ENCODE results near the gene ESYT3. TPM values are rescaled to one million over a fixed set of nuclear protein-coding genes. Genes with fewer than 3 reads are reported as not detected.

The ESYT3 gene, protein sequence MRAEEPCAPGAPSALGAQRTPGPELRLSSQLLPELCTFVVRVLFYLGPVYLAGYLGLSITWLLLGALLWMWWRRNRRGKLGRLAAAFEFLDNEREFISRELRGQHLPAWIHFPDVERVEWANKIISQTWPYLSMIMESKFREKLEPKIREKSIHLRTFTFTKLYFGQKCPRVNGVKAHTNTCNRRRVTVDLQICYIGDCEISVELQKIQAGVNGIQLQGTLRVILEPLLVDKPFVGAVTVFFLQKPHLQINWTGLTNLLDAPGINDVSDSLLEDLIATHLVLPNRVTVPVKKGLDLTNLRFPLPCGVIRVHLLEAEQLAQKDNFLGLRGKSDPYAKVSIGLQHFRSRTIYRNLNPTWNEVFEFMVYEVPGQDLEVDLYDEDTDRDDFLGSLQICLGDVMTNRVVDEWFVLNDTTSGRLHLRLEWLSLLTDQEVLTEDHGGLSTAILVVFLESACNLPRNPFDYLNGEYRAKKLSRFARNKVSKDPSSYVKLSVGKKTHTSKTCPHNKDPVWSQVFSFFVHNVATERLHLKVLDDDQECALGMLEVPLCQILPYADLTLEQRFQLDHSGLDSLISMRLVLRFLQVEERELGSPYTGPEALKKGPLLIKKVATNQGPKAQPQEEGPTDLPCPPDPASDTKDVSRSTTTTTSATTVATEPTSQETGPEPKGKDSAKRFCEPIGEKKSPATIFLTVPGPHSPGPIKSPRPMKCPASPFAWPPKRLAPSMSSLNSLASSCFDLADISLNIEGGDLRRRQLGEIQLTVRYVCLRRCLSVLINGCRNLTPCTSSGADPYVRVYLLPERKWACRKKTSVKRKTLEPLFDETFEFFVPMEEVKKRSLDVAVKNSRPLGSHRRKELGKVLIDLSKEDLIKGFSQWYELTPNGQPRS
- not detected in 2 replicates for total RNA-seq (2011; cell fraction: chromatin; rRNA removed; ENCODE audit: low replicate concordance)
- not detected in 2 replicates for total RNA-seq (2011; cell fraction: nucleolus; rRNA removed)
- total RNA-seq (2011; cell fraction: nucleoplasm; rRNA removed) = not detected in 2 replicates
- not detected in 2 replicates for total RNA-seq (2014; rRNA removed)
- not detected in 2 replicates for total RNA-seq (2014; rRNA removed; fragmentation: Illumina TruSeq; extraction: Trizol)
- total RNA-seq (2015; rRNA removed; fragmentation: Illumina TruSeq; extraction: Trizol) = not detected in 2 replicates
- total RNA-seq (2021) = not detected in 2 replicates
- polyA plus RNA-seq (2011; rRNA removed) = not detected in 2 replicates
- not detected in 2 replicates for polyA plus RNA-seq (2011; cell fraction: cytosol; rRNA removed)
- polyA plus RNA-seq (2011; cell fraction: nucleus; rRNA removed) = 0.03 TPM in 1 of 2 replicates, not detected in the other
- 0.01 TPM in 1 of 2 replicates, not detected in the other for polyA plus RNA-seq (2012)
- polyA plus RNA-seq (2014; fragmentation: Illumina TruSeq; extraction: Trizol) = not detected in 2 replicates
- not detected for polyA plus RNA-seq (2014; fragmentation: Nextera tagmentation; extraction: Ambion mirVana)
- not detected in 2 replicates for polyA plus RNA-seq (2014; rRNA removed)
- polyA minus RNA-seq (2011; rRNA and poly(A)+ RNA removed) = not detected in 2 replicates
- not detected in 2 replicates for polyA minus RNA-seq (2011; cell fraction: cytosol; rRNA and poly(A)+ RNA removed)
- polyA minus RNA-seq (2011; cell fraction: nucleus; rRNA and poly(A)+ RNA removed) = not detected in 2 replicates
- percentile 5 among the genes with signal in this experiment for Bru-seq, nascent RNA
- not detected for BruChase-seq, experiment 1, labeled RNA remaining after a 2-hour chase
- percentile 8 among the genes with signal in this experiment for BruChase-seq, experiment 2, labeled RNA remaining after a 6-hour chase
- long read RNA-seq, experiment 1 = 0 reads
- long read RNA-seq, experiment 2 = 0 reads
- long read RNA-seq, experiment 3 = 0 reads

DNA sequence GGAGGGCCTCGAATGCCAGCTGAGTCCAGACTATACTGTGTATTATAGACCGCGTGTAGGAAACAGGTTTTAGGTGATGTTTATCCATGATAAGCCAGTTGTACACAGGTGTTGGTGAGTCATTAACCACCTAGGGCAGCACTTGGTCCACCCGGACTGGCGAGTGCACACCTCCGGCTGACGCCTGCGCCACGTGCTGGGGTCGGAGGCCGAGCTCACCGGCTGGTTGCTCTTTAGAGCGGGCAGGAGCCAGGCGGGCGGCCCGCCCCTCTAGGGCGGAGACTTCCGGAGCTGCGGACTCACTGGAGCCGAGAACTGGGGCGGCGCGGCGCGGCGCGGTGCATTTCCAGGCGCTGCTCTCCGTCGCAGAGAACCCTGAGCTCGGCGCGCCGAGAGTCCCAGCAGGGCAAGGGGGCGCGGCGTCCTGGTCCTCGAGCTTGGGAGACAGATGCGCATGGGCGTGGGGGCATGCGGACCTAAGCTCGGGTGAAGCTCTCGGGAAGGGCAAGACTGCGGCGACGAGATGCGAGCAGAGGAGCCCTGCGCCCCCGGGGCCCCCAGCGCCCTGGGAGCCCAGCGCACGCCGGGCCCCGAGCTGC is at the start of gene ESYT3:
Gene ESYT3 (plus strand): TSS at position 341 of the 599 bp plus-strand sequence. CDS start 183 bp downstream, at position 524.
- DNase-seq (ENCODE audit: extremely low read depth in 1 of 4, low spot score in 3 of 4) = no peak

More for the DNA sequence above, at the start of gene ESYT3:
- peaks cover 0 to 52% of the 10 kb centered on the region in 2 experiments; a peak in 2 of 5 replicates for H3K27me3 ChIP-seq (ENCODE audit: control insufficient read depth in 2 of 2, insufficient read depth in 2 of 2, low read length in 2 of 2)
- H3K9me3 ChIP-seq (replicated peaks; ENCODE audit: control insufficient read depth, insufficient read depth, low read depth, low read length) = no peaks in the 10 kb centered on the region
- H2AFZ ChIP-seq (ENCODE audit: low read depth, low read length) = no peak within 1 kb of the TSS
- FAIRE-seq (no peak), ATAC-seq (no peak)
- H4K20me1 ChIP-seq (replicated peaks; ENCODE audit: control insufficient read depth, insufficient read depth, low read length) = no peaks in the 10 kb centered on the region
- no peaks in the 10 kb centered on the region; a peak in 2 of 5 replicates for H3K4me1 ChIP-seq (replicated peaks in 1 of 2; ENCODE audit: control insufficient read depth in 2 of 2, insufficient read depth in 2 of 2, low read length in 2 of 2)
- H3K36me3 ChIP-seq (ENCODE audit: control insufficient read depth, insufficient read depth, low read length) = no peaks in the 10 kb centered on the region
- TF ChIP-seq DACH1 (IDR thresholded peaks at IDR 0.05; ENCODE audit: partially characterized antibody) = no peak
- TF ChIP-seq HDAC8 (tag; IDR thresholded peaks at IDR 0.05) = no peak
- H3K27ac ChIP-seq (ENCODE audit: extremely low read depth, low read depth, low read length) = no peak within 1 kb of the TSS
- WGBS (ENCODE audit: insufficient coverage, low coverage, missing lambda C conversion rate) = 51% methylated on average over 15 of the region's 54 CpGs
- ChIA-PET CTCF (ENCODE audit: low intra/inter-chr PET ratio) (no interaction called here), POLR2A (interaction anchor here (0.7 kb wide), 1 partner anchor 10 kb away, joined by 3 read pairs; no protein-coding TSS in a partner anchor)
- in situ Hi-C loops (cut with MboI) = no loop called here
- no TSS peak for BruUV-seq (replicated peaks)
- H3K4me2 ChIP-seq (ENCODE audit: insufficient read depth, low read length) = no peak within 1 kb of the TSS
- H3K4me3 ChIP-seq = no peak within 1 kb of the TSS
- no peak within 1 kb of the TSS for H3K9ac ChIP-seq (ENCODE audit: insufficient read depth in 1 of 2, low read depth in 2 of 2, low read length in 2 of 2)
- intact Hi-C loops (cut with micrococcal nuclease) = no loop called here
- no peaks in the 10 kb centered on the region for H3K9me1 ChIP-seq (ENCODE audit: control insufficient read depth, insufficient read depth, low read length)
- H3K79me2 ChIP-seq (ENCODE audit: control insufficient read depth, insufficient read depth, low read length) = no peaks in the 10 kb centered on the region

All from K562 (cell line).